HepG2 (cell line): Measurements from ENCODE around the gene CCDC106. TPM values are rescaled to one million over a fixed set of nuclear protein-coding genes. Genes with fewer than 3 reads are reported as not detected.

Source experiments
- CTCF ChIP-seq: sonication (generic); formaldehyde crosslinking; IDR thresholded peaks from 2 replicates; pipeline ENCODE4 v1.5.0; 2020; ENCODE audit warnings: mild to moderate bottlenecking, missing genetic modification reagents, moderate library complexity
- DR1 ChIP-seq: sonication (generic); formaldehyde crosslinking; IDR thresholded peaks from 2 replicates; pipeline ENCODE4 v1.8.0; 2021; ENCODE audit warnings: mild to moderate bottlenecking, missing genetic modification reagents, inconsistent platforms
- DRAP1 ChIP-seq: IDR thresholded peaks from 2 replicates; pipeline ENCODE4 v1.6.1; 2016; ENCODE audit warnings: missing genetic modification reagents, missing compliant biosample characterization
- EP300 ChIP-seq, 3 experiments: sonication (generic) in 1 of 3; formaldehyde crosslinking in 1 of 3; IDR thresholded peaks; 2 replicates each; pipeline versions ENCODE4 v1.5.1 to v1.6.1; 2011 to 2020; ENCODE audit warnings: low read depth in 2 of 3, low read length in 2 of 3, borderline replicate concordance in 1 of 3, improper control_type of control experiment in 1 of 3, mild to moderate bottlenecking in 1 of 3, missing genetic modification reagents in 1 of 3, moderate library complexity in 1 of 3
- HOXA9 ChIP-seq: sonication (generic); formaldehyde crosslinking; IDR thresholded peaks from 2 replicates; pipeline ENCODE4 v1.8.1; 2022; ENCODE audit warnings: missing genetic modification reagents, mild to moderate bottlenecking, moderate library complexity, borderline replicate concordance
- KLF9 ChIP-seq: IDR thresholded peaks from 2 replicates; pipeline ENCODE4 v1.6.1; 2016; ENCODE audit warnings: low read depth
- MBD4 ChIP-seq: IDR thresholded peaks from 2 replicates; pipeline ENCODE4 v1.6.1; 2012; ENCODE audit warnings: low read length, inconsistent platforms, borderline replicate concordance
- PAF1 ChIP-seq: IDR thresholded peaks from 2 replicates; pipeline ENCODE4 v1.6.1; 2016; ENCODE audit warnings: missing genetic modification reagents, missing compliant biosample characterization
- POLR2G ChIP-seq: fragments of 200-400 bp; formaldehyde crosslinking; IDR thresholded peaks from 2 replicates; pipeline ENCODE4 v1.6.1; 2018; ENCODE audit warnings: mild to moderate bottlenecking, low read depth, low read length, moderate library complexity
- PRDM15 ChIP-seq: sonication (generic); formaldehyde crosslinking; IDR thresholded peaks from 2 replicates; pipeline ENCODE4 v1.4.0; 2020; ENCODE audit warnings: missing genetic modification reagents
- PTBP1 ChIP-seq: fragments of 200-400 bp; formaldehyde crosslinking; IDR thresholded peaks from 2 replicates; pipeline ENCODE4 v1.6.1; 2018; ENCODE audit warnings: low read length, low read depth; ENCODE audit not compliant: poor library complexity, severe bottlenecking
- SOX5 ChIP-seq: IDR thresholded peaks from 2 replicates; pipeline ENCODE4 v1.6.1; 2016; ENCODE audit warnings: borderline replicate concordance
- TMF1 ChIP-seq: sonication (generic); formaldehyde crosslinking; IDR thresholded peaks from 2 replicates; pipeline ENCODE4 v1.8.1; 2022; ENCODE audit warnings: low read depth, missing genetic modification reagents
- ZFP41 ChIP-seq: sonication (generic); formaldehyde crosslinking; IDR thresholded peaks from 2 replicates; pipeline ENCODE4 v1.4.0; 2020; ENCODE audit warnings: mild to moderate bottlenecking, missing genetic modification reagents, borderline replicate concordance
- ZFP62 ChIP-seq: sonication (generic); formaldehyde crosslinking; IDR thresholded peaks from 2 replicates; pipeline ENCODE4 v1.4.0; 2020; ENCODE audit warnings: missing genetic modification reagents
- ZIK1 ChIP-seq: sonication (generic); formaldehyde crosslinking; IDR thresholded peaks from 2 replicates; pipeline ENCODE4 v1.5.0; 2020; ENCODE audit warnings: mild to moderate bottlenecking, low read depth, missing genetic modification reagents, borderline replicate concordance
- ZNF101 ChIP-seq: sonication (generic); formaldehyde crosslinking; IDR thresholded peaks from 2 replicates; pipeline ENCODE4 v1.4.0; 2020; ENCODE audit warnings: mild to moderate bottlenecking, low read depth, missing genetic modification reagents, borderline replicate concordance
- ZNF468 ChIP-seq: sonication (generic); formaldehyde crosslinking; IDR thresholded peaks from 2 replicates; pipeline ENCODE4 v1.8.0; 2022; ENCODE audit warnings: mild to moderate bottlenecking, moderate library complexity, missing genetic modification reagents
- polyA plus RNA-seq, 8 experiments: library from polyadenylated mRNA; depleted of rRNA in 3 of 8; stranded (reverse) in 7 of 8; unstranded in 1 of 8; fragments of >200 nt; fragmentation: Illumina TruSeq in 4 of 8; extraction: Trizol in 4 of 8; gene quantifications; 2 replicates each; pipeline versions ENCODE4 v1.2.1 to v1.2.3, GENCODE V29; 2011 to 2016; ENCODE audit warnings: low read depth in 4 of 8, missing spikeins in 1 of 8, mixed read lengths in 1 of 8; ENCODE audit not compliant: insufficient read depth in 1 of 8
- total RNA-seq, 5 experiments: library from RNA; depleted of rRNA; stranded (reverse); fragments of >200 nt; fragmentation: Illumina TruSeq; extraction: Trizol; gene quantifications; 2 replicates each; pipeline ENCODE4 v1.2.3, GENCODE V29; 2016; ENCODE audit warnings: low read depth in 1 of 5
- TF ChIP-seq, protein P1 (sequence below): IDR thresholded peaks from 2 replicates; pipeline ENCODE4 v1.4.0; 2020; ENCODE audit warnings: mild to moderate bottlenecking, missing genetic modification reagents

Gene CCDC106
- total and polyA plus RNA-seq, 2 of the 13 experiments (the other 11 are each of a cell fraction or from before 2014, with no cell fraction given): 4.7 to 8.8 TPM

GRCh38 chr19:55653651-55654322, 5.8 kb downstream of the CCDC106 start (continued):
- TF ChIP-seq, protein P1, sequence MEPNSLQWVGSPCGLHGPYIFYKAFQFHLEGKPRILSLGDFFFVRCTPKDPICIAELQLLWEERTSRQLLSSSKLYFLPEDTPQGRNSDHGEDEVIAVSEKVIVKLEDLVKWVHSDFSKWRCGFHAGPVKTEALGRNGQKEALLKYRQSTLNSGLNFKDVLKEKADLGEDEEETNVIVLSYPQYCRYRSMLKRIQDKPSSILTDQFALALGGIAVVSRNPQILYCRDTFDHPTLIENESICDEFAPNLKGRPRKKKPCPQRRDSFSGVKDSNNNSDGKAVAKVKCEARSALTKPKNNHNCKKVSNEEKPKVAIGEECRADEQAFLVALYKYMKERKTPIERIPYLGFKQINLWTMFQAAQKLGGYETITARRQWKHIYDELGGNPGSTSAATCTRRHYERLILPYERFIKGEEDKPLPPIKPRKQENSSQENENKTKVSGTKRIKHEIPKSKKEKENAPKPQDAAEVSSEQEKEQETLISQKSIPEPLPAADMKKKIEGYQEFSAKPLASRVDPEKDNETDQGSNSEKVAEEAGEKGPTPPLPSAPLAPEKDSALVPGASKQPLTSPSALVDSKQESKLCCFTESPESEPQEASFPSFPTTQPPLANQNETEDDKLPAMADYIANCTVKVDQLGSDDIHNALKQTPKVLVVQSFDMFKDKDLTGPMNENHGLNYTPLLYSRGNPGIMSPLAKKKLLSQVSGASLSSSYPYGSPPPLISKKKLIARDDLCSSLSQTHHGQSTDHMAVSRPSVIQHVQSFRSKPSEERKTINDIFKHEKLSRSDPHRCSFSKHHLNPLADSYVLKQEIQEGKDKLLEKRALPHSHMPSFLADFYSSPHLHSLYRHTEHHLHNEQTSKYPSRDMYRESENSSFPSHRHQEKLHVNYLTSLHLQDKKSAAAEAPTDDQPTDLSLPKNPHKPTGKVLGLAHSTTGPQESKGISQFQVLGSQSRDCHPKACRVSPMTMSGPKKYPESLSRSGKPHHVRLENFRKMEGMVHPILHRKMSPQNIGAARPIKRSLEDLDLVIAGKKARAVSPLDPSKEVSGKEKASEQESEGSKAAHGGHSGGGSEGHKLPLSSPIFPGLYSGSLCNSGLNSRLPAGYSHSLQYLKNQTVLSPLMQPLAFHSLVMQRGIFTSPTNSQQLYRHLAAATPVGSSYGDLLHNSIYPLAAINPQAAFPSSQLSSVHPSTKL: peak; percentile 20; the same call in 1 of the 2 replicates
- TF ChIP-seq PTBP1 (peak; percentile 62), ZFP62 (no peak), DRAP1 (CRISPR knock-in tag) (no peak), HOXA9 (CRISPR knock-in tag) (no peak), CTCF (CRISPR knock-in tag) (peak; percentile 99), ZFP41 (CRISPR knock-in tag) (no peak), PRDM15 (CRISPR knock-in tag) (no peak; the same call in 1 of the 2 replicates), MBD4 (no peak), ZIK1 (CRISPR knock-in tag) (peak; percentile 80; the same call in 1 of the 2 replicates), EP300 (IDR thresholded peaks at IDR 0.05; ENCODE audit: low read depth in 2 of 2, low read length in 2 of 2) (0 out of 4 replicates have a peak, but pooled peaks of 1 of the 2 experiments have one; percentile 35), EP300 (CRISPR knock-in tag; IDR thresholded peaks at IDR 0.05; ENCODE audit: borderline replicate concordance) (no peak), KLF9 (no peak), DR1 (no peak; the same call in 1 of the 2 replicates), POLR2G (peak; percentile 95), TMF1 (0 out of 2 replicates have a peak, but pooled peaks have one; percentile 39), ZNF468 (CRISPR knock-in tag) (no peak), SOX5 (CRISPR knock-in tag) (no peak; the same call in 1 of the 2 replicates), ZNF101 (CRISPR knock-in tag) (no peak; the same call in 1 of the 2 replicates), PAF1 (CRISPR knock-in tag) (no peak)
